GM10847 (cell line): ENCODE results near the gene TOGARAM2.

Source experiments
- POLR2A ChIP-seq: IDR thresholded peaks from 2 replicates; pipeline ENCODE4 v1.6.1; 2011; ENCODE audit not compliant: insufficient read length; ENCODE audit errors: extremely low read depth

The TOGARAM2 gene

GRCh38 chr2:28989973-28990372, 8.9 kb downstream of the TOGARAM2 start:
- TF ChIP-seq POLR2A, result no peak

DNA sequence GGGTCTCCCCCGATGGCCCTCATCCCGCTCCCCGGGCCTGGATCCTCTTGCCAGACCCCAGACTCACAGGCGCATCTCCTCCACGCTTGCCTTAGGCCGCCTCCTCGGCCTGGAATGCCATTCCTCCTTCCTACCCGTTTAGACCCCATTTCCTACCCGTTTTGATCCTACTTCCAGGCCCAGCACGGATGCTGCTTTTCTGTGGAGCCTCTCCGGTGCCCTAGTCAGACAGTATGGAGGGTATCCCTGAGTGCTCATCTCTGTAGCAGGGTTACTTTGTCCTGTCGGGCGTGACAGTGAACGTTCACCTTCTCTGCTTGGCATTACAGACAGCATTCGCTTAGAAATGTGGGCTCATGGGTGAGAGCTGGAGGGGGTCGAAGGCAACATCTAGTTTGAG, 9.3 kb downstream of the TOGARAM2 start:
- no peak for TF ChIP-seq POLR2A

- TF ChIP-seq POLR2A, result no peak
Observed at GRCh38 chr2:28991021-28991420, 9.9 kb downstream of the TOGARAM2 start.

DNA sequence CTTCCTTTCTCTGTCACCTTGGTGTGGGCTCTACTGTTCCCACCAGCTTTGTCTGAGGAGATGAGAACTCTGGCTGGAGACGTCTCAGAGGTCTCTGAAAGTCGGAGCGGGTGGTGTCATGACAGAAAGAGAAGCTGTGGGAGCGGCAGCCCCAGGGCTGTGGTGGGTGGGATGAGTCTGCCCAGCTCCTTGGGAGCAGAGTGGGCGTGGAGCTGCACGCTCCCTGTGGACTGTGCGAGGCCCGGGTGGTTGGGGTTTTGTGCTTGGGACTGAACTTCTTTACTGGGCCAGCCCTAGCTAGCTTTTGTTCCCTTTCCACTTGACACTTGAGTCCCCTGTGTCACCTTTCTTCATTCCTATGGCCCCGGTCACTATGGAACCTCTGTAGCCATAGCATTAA, 10.4 kb downstream of the TOGARAM2 start:
- no peak for TF ChIP-seq POLR2A

- TF ChIP-seq POLR2A, result no peak
Observed at GRCh38 chr2:28993206-28993960, 12.3 kb downstream of the TOGARAM2 start.

GRCh38 chr2:28994074-28994473, 13.0 kb downstream of the TOGARAM2 start:
- TF ChIP-seq POLR2A, result no peak

DNA sequence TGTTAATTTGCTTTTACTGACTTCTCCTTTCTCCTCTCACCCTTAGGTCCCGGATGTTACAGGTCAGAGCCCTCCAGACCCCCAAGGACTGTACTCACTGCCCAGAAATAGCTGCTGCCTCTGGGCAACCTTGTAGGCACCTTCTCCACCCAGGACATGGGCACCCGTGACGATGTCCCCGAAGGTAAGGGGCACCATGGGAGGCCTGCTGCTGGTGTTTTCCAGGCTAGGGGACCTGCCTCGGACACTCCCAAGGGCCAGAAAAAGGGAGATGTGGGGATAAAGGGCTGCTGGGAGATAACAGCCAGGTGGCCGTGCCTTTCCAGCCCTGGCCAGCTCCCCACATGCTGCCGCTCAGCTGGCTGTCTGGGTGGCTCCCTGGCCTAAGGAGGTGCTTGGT, 13.6 kb downstream of the TOGARAM2 start:
- TF ChIP-seq POLR2A, result no peak

DNA sequence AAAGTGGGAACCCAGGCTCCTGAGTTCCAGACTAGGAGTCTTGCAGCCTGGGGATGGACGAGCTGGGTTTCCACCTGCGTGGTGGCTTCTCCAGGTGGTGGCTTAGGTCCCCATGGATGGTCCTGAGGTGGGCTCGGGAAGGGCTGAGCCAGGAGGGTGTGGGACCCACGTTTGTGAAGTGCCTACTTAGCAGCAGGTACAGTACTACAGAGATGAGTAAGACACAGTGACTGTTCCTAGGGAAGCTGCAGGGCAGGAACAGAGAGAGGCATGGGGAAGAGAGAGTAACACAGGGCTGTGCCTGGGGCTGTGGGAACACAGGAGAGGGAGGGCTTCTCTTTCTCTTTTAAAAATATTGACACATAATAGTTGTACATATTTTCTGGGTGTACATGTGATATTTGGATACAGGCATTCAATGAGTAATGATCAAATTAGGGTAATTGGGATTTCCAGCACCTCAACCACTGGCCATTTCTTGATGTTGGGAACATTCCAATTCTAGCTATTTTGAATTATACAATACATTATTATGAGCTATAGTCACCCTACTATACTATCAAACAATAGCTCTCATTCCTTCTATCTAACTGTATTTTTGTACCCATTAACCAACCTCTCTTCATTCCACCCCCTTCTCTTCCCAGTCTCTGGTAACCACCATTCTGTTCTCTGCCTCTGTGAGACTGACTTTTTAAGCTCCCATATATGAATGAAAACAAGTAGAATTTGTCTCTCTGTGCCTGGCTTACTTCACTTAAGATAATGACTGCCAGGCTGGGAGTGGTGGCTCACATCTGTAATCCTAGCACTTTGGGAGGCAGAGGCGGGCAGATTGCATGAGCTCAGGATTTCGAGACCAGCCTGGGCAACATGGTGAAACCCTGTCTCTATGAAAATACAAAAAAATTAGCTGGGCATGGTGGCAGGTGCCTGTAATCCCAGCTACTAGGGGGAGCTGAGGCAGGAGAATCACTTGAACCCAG, 15.0 kb downstream of the TOGARAM2 start:
- TF ChIP-seq POLR2A, result no peak

DNA sequence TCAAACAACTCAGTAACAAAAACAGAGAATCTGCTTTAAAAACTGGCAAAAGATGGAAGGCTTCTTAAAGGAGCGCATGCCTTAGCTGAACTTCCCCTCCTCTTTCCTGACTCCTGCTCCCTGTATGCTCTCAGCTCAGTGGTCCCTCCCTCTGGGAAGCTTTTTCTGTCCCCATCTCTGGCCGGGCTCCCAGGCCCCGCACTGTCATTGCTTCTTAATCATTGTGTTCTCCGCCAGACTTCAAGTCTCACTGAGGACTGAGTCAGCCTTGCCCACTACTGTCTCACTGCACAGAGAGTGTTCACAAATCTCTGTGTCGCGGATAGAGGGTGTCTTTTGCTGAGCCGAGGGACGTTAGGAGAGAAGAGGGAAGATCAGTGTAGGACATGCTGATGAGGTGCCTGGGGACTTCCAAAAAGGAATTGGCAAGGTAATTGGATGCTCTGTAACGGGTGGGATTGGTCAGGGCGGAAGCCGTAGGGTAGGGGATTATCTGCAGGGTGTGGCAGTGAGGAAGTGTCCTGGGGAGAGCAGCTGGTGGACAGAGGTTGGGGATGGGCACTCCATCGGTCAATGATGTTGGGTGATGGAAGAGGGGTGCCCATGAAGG, 16.2 kb downstream of the TOGARAM2 start:
- no peak for TF ChIP-seq POLR2A

- TF ChIP-seq POLR2A, result no peak
Observed at GRCh38 chr2:28997847-28998735, 17.0 kb downstream of the TOGARAM2 start.

DNA sequence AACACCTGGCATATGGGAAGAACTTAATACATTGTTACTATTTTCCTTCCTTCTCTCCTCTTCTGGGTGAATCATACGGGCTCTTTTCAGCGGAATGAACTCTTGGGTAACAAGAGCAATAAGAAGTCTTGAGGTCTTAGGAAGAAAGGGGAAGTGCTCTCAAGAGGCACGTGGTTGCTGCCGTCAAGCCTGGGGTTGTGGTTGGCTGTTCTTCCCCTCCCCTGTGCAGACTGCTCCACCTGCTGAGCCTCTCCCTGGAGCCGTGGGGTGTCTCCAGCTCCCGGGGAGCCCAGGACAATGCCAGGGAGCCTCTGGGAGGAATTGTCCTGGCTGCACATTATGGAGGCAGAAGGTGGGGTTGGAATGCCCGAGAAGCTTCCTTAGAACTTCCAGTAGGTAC, 19.4 kb downstream of the TOGARAM2 start:
- TF ChIP-seq POLR2A, result no peak

DNA sequence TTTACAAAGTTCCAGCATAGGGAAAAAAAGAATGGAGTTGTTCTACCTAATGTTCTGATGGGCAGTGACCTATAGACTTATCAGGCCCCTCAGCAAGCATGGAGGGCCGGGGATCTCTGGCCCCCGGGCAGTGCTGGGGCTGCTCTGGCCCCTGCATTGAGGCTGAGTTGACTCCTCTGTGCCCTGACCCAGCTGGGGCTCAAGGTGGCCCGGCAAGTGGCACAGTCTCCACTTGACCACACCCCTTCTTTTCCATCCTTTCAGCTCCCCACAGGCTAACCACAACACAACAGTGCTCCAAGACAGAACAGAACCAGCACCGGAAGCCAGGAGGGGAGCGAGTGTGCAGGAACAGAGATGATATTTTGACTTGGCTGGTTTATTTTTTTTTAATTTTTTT, 19.9 kb downstream of the TOGARAM2 start:
- TF ChIP-seq POLR2A, result no peak

GRCh38 chr2:29001806-29002205, 20.7 kb downstream of the TOGARAM2 start:
- no peak for TF ChIP-seq POLR2A

- no peak for TF ChIP-seq POLR2A
Observed at GRCh38 chr2:29004755-29005154, 23.7 kb downstream of the TOGARAM2 start.

GRCh38 chr2:29005331-29005730, 24.2 kb downstream of the TOGARAM2 start:
- no peak for TF ChIP-seq POLR2A
